ENCODE data around the gene CEP44.

CEP44 gene

GRCh38 chr4:174317531-174317930 lies 33.8 kb downstream of the CEP44 start:
- H3K4me3 ChIP-seq (ENCODE audit: low read length) = no peak overlapping the region
- no peaks in the 10 kb centered on the region for H3K36me3 ChIP-seq (replicated peaks; ENCODE audit: insufficient read depth, low read length)
- no peaks in the 10 kb centered on the region for H3K9me2 ChIP-seq (replicated peaks; ENCODE audit: insufficient read depth, low read length)
- no peak overlapping the region for H3K9ac ChIP-seq (ENCODE audit: low read length)
- H3K9me3 ChIP-seq (replicated peaks; ENCODE audit: insufficient read depth, low read length) = no peaks in the 10 kb centered on the region
- no peak for TF ChIP-seq EZH2 (optimal IDR thresholded peaks at IDR 0.05; ENCODE audit: low read depth, low read length)
- no peak overlapping the region for H3K4me2 ChIP-seq (ENCODE audit: low read depth, low read length)
- no peak for DNase-seq
- no peak overlapping the region for H2AFZ ChIP-seq (ENCODE audit: low read length)
- no peaks in the 10 kb centered on the region for H3K4me1 ChIP-seq (ENCODE audit: low read length)
- no peaks in the 10 kb centered on the region for H3F3A ChIP-seq (ENCODE audit: insufficient read depth, low read length)
- no peaks in the 10 kb centered on the region for H3K27me3 ChIP-seq (replicated peaks; ENCODE audit: insufficient read depth, low read length)
- no peaks in the 10 kb centered on the region for H4K20me1 ChIP-seq (ENCODE audit: insufficient read depth, low read length)
- no peak overlapping the region for H3K27ac ChIP-seq (ENCODE audit: low read length)
- H3K79me2 ChIP-seq (ENCODE audit: low read length) = no peaks in the 10 kb centered on the region

DNA sequence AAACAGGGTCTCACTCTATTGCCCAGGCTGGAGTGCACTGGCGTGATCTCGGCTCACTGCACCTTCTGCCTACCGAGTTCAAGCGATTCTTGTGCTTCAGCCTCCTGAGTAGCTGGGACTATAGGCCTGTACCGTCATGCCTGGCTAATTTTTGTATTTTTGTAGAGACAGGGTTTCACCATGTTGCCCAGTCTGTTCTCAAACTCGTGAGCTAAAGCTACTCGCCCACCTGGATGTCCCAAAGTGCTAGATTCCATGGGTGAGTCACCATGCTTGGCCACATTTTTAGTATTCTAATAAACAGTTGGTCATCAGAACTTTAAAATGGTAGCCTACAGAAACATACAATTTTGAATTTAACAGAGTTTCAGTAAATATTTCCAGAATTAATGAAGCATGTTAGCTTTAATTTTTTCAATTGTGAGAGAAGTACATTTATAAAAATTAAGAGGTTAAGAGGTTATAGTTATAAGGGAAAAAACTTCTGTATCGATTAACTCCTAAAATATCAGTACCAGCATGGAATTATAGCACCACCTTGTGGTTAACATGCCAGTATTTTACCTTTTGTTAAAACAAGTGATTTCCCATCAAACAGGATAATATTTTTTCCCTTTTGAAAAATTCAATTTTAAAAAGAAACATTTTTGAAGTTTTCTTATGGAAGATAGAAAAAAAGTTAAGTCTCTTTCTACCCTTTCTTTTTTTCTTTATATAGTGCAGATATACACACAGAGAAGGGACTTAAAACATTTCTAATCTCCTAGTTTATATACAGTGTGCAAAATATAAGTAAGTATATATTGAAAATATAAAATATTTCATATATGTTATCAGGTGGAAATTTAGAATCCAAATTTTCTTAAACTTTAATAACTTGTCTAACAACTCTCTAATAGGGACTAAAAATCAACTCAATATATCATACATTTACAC lies 35.4 kb downstream of the CEP44 start:
- Histone ChIP-seq H4K20me1 (ENCODE audit: insufficient read depth, low read length) (no peaks in the 10 kb centered on the region), H2AFZ (ENCODE audit: low read length) (no peak overlapping the region), H3K4me2 (ENCODE audit: low read depth, low read length) (no peak overlapping the region), H3K36me3 (replicated peaks; ENCODE audit: insufficient read depth, low read length) (no peaks in the 10 kb centered on the region), H3F3A (ENCODE audit: insufficient read depth, low read length) (no peaks in the 10 kb centered on the region), H3K9ac (ENCODE audit: low read length) (no peak overlapping the region), H3K4me3 (ENCODE audit: low read length) (no peak overlapping the region), H3K4me1 (ENCODE audit: low read length) (no peaks in the 10 kb centered on the region), H3K79me2 (ENCODE audit: low read length) (no peaks in the 10 kb centered on the region), H3K27me3 (replicated peaks; ENCODE audit: insufficient read depth, low read length) (no peaks in the 10 kb centered on the region), H3K9me3 (replicated peaks; ENCODE audit: insufficient read depth, low read length) (no peaks in the 10 kb centered on the region), H3K27ac (ENCODE audit: low read length) (no peak overlapping the region), H3K9me2 (replicated peaks; ENCODE audit: insufficient read depth, low read length) (no peaks in the 10 kb centered on the region)
- peak; percentile 39 for DNase-seq
- TF ChIP-seq EZH2phosphoT487 (IDR thresholded peaks at IDR 0.05; ENCODE audit: low read length) (no peak), CTCF (IDR thresholded peaks at IDR 0.05; ENCODE audit: low read length) (peak; percentile 63), EZH2 (optimal IDR thresholded peaks at IDR 0.05; ENCODE audit: low read depth, low read length) (no peak)

- no peak for DNase-seq
- Histone ChIP-seq H4K20me1 (ENCODE audit: insufficient read depth, low read length) (no peaks in the 10 kb centered on the region), H3K4me2 (ENCODE audit: low read depth, low read length) (no peak overlapping the region), H3K27ac (ENCODE audit: low read length) (no peak overlapping the region), H3K9me3 (replicated peaks; ENCODE audit: insufficient read depth, low read length) (no peaks in the 10 kb centered on the region), H3K4me3 (ENCODE audit: low read length) (no peak overlapping the region), H3K9me2 (replicated peaks; ENCODE audit: insufficient read depth, low read length) (no peaks in the 10 kb centered on the region), H3K9ac (ENCODE audit: low read length) (no peak overlapping the region), H2AFZ (ENCODE audit: low read length) (no peak overlapping the region), H3F3A (ENCODE audit: insufficient read depth, low read length) (no peaks in the 10 kb centered on the region), H3K79me2 (ENCODE audit: low read length) (no peaks in the 10 kb centered on the region), H3K36me3 (replicated peaks; ENCODE audit: insufficient read depth, low read length) (no peaks in the 10 kb centered on the region), H3K27me3 (replicated peaks; ENCODE audit: insufficient read depth, low read length) (no peaks in the 10 kb centered on the region), H3K4me1 (ENCODE audit: low read length) (no peaks in the 10 kb centered on the region)
- TF ChIP-seq CTCF (IDR thresholded peaks at IDR 0.05; ENCODE audit: low read length) (no peak), EZH2phosphoT487 (IDR thresholded peaks at IDR 0.05; ENCODE audit: low read length) (no peak), EZH2 (optimal IDR thresholded peaks at IDR 0.05; ENCODE audit: low read depth, low read length) (no peak)
These were observed 36.9 kb downstream of the CEP44 start for GRCh38 chr4:174320494-174321199.

Data from MM.1S (cell line).